HG03469 (cell line): Measurements from ENCODE around the gene MVK.

Experiments used
- ATAC-seq: cut with Tn5 transposase; IDR thresholded peaks from one replicate; pipeline ENCODE4 v1.9.1; 2021; ENCODE audit warnings: mild to moderate bottlenecking, moderate library complexity, moderate number of reproducible peaks; ENCODE audit not compliant: unreplicated experiment

MVK gene

GRCh38 chr12:109573029-109573913, at the start of gene MVK, which contains the start of gene MMAB:
Gene MVK, plus strand, starts transcription at chr12:109573794. Its CDS starts 1,029 bp downstream, at chr12:109574823.
Gene MMAB, minus strand, starts transcription at chr12:109573504. Its CDS starts 24 bp downstream, at chr12:109573480.
- peak; percentile 74 for ATAC-seq

- no peak for ATAC-seq
Measured at GRCh38 chr12:109524466-109525278, 48.9 kb upstream of the MVK start.

GRCh38 chr12:109525279-109525585, 48.4 kb upstream of the MVK start:
- no peak for ATAC-seq

GRCh38 chr12:109527489-109528123, 46.0 kb upstream of the MVK start:
- ATAC-seq, result no peak

- no peak for ATAC-seq
Measured at GRCh38 chr12:109529691-109530640, 43.6 kb upstream of the MVK start.

GRCh38 chr12:109531411-109531810, 42.2 kb upstream of the MVK start:
- ATAC-seq, result no peak

GRCh38 chr12:109532721-109533486, 40.7 kb upstream of the MVK start:
- ATAC-seq, result no peak

GRCh38 chr12:109533487-109533740, 40.2 kb upstream of the MVK start:
- no peak for ATAC-seq

- ATAC-seq, result no peak
Measured at GRCh38 chr12:109534456-109534855, 39.1 kb upstream of the MVK start.

- no peak for ATAC-seq
Measured at GRCh38 chr12:109535231-109535862, 38.2 kb upstream of the MVK start.

- no peak for ATAC-seq
Measured at GRCh38 chr12:109535863-109536250, 37.7 kb upstream of the MVK start.

- no peak for ATAC-seq
Measured at GRCh38 chr12:109537136-109537535, 36.5 kb upstream of the MVK start.

GRCh38 chr12:109538191-109538863, 35.3 kb upstream of the MVK start:
- ATAC-seq, result no peak

GRCh38 chr12:109539508-109539907, 34.1 kb upstream of the MVK start:
- ATAC-seq, result no peak

- ATAC-seq, result no peak
Measured at GRCh38 chr12:109540526-109541412, 32.8 kb upstream of the MVK start.

- ATAC-seq, result no peak
Measured at GRCh38 chr12:109541413-109541726, 32.2 kb upstream of the MVK start.

GRCh38 chr12:109542014-109542413, 31.6 kb upstream of the MVK start:
- ATAC-seq, result no peak

GRCh38 chr12:109542876-109543275, 30.7 kb upstream of the MVK start:
- no peak for ATAC-seq
